HepG2 (cell line): ENCODE results near the gene ZKSCAN1. TPM values are rescaled to one million over a fixed set of nuclear protein-coding genes. Genes with fewer than 3 reads are reported as not detected.

Experiments
- ATAC-seq: fragments of 200-7000 bp; cut with Tn5 transposase; 3 replicates; pipeline ENCODE4 v1.9.1; 2020; ENCODE audit warnings: mild to moderate bottlenecking, moderate library complexity
- BruUV-seq: library from RNA; stranded (reverse); fragments of 400-500 nt; replicated peaks from 2 replicates; lab custom pipeline; 2021; lab: Mats Ljungman, UMichigan
- CTCF ChIA-PET: fragments of 300-600 bp; formaldehyde crosslinking; extraction: SDS; loops from one replicate; lab custom pipeline; 2021; ENCODE audit warnings: low total read pairs, inconsistent platforms, low intra/inter-chr PET ratio; lab: Yijun Ruan, JAX
- POLR2A ChIA-PET: fragments of 350-600 bp; sonication (Branson Sonifier 250); formaldehyde crosslinking; loops from one replicate; lab custom pipeline; 2020; ENCODE audit warnings: antibody characterized with exemption, inconsistent platforms; lab: Yijun Ruan, JAX
- DNase-seq: peaks from one replicate; pipeline ENCODE4 v3.0.0-alpha.2; 2015; ENCODE audit warnings: low spot score
- FAIRE-seq: peaks from 3 replicates; lab custom pipeline; 2011; peaks lifted over from hg19 to GRCh38; lab: Jason Lieb, UNC
- H2AFZ ChIP-seq: one replicate; pipeline ENCODE4 v1.6.1; 2011; ENCODE audit warnings: low read length, inconsistent platforms
- H3K27ac ChIP-seq: fragments of 300-600 bp; 3 replicates; pipeline ENCODE4 v1.8.0; 2011; ENCODE audit warnings: mixed run types, mild to moderate bottlenecking, mixed read lengths, low read length, inconsistent platforms; ENCODE audit not compliant: insufficient read depth; ENCODE audit errors: extremely low read length
- H3K27me3 ChIP-seq, 2 experiments: fragments of 200-600 bp in 1 of 2; 2 replicates in 1 of 2; 3 replicates in 1 of 2; pipeline versions ENCODE4 v1.6.0 to v1.8.0; 2011; ENCODE audit warnings: low read length in 2 of 2, mild to moderate bottlenecking in 2 of 2, moderate library complexity in 2 of 2, inconsistent platforms in 1 of 2; ENCODE audit not compliant: insufficient read depth in 2 of 2, control insufficient read depth in 1 of 2
- H3K36me3 ChIP-seq, 2 experiments: fragments of 200-600 bp in 1 of 2; replicated peaks in 1 of 2; 2 replicates in 1 of 2; 3 replicates in 1 of 2; pipeline versions ENCODE4 v1.5.1 to v1.8.0; 2011; ENCODE audit warnings: low read length in 2 of 2, inconsistent platforms in 1 of 2; ENCODE audit not compliant: insufficient read depth in 2 of 2, control insufficient read depth in 1 of 2
- H3K4me1 ChIP-seq: 2 replicates; pipeline ENCODE4 v1.5.1; 2012; ENCODE audit warnings: low read length, inconsistent platforms; ENCODE audit not compliant: insufficient read depth
- H3K4me2 ChIP-seq: 2 replicates; pipeline ENCODE4 v1.6.0; 2011; ENCODE audit warnings: low read depth, low read length, inconsistent platforms
- H3K4me3 ChIP-seq, 3 experiments: fragments of 200-600 bp in 1 of 3; sonication (generic), shearing (Covaris generic) in 1 of 3; replicated peaks in 1 of 3; 2 replicates each; pipeline ENCODE4 v1.5.1; 2011 to 2016; ENCODE audit warnings: low read length in 3 of 3, inconsistent platforms in 2 of 3, low read depth in 2 of 3, mild to moderate bottlenecking in 2 of 3, control low read depth in 1 of 3, mixed read lengths in 1 of 3; ENCODE audit not compliant: insufficient read depth in 1 of 3
- H3K79me2 ChIP-seq: one replicate; pipeline ENCODE4 v1.6.1; 2011; ENCODE audit warnings: low read length, inconsistent platforms; ENCODE audit not compliant: insufficient read depth
- H3K9ac ChIP-seq: 2 replicates; pipeline ENCODE4 v1.6.0; 2011; ENCODE audit warnings: mild to moderate bottlenecking, low read depth, low read length, inconsistent platforms; ENCODE audit not compliant: insufficient read depth
- H3K9me3 ChIP-seq: 2 replicates; pipeline ENCODE4 v1.5.1; 2012; ENCODE audit warnings: mild to moderate bottlenecking, low read length
- H4K20me1 ChIP-seq: 2 replicates; pipeline ENCODE4 v1.6.0; 2011; ENCODE audit warnings: inconsistent platforms, mild to moderate bottlenecking, low read length, moderate library complexity; ENCODE audit not compliant: insufficient read depth
- CREB1 ChIP-seq, 2 experiments: fragments of 450-650 bp in 1 of 2; IDR thresholded peaks; 2 replicates each; pipeline ENCODE4 v1.6.1; 2016 to 2017; ENCODE audit warnings: control low read depth in 1 of 2, mild to moderate bottlenecking in 1 of 2, missing compliant biosample characterization in 1 of 2, missing genetic modification characterization in 1 of 2
- FIP1L1 ChIP-seq: fragments of 200-400 bp; formaldehyde crosslinking; IDR thresholded peaks from 2 replicates; pipeline ENCODE4 v1.6.1; 2018; ENCODE audit warnings: low read depth, mild to moderate bottlenecking, low read length, moderate library complexity, borderline replicate concordance; ENCODE audit not compliant: insufficient read depth
- GATAD2A ChIP-seq: IDR thresholded peaks from 2 replicates; pipeline ENCODE4 v1.6.1; 2016
- MEIS2 ChIP-seq: sonication (generic); formaldehyde crosslinking; IDR thresholded peaks from 2 replicates; pipeline ENCODE4 v1.9.0; 2021; ENCODE audit warnings: mild to moderate bottlenecking, missing genetic modification reagents
- NFKB2 ChIP-seq: sonication (generic); formaldehyde crosslinking; IDR thresholded peaks from 2 replicates; pipeline ENCODE4 v1.4.0; 2020; ENCODE audit warnings: missing genetic modification reagents, borderline replicate concordance
- ZNF33B ChIP-seq: sonication (generic); formaldehyde crosslinking; IDR thresholded peaks from 2 replicates; pipeline ENCODE4 v1.5.1; 2020; ENCODE audit warnings: mild to moderate bottlenecking, missing genetic modification reagents
- ZNF432 ChIP-seq: sonication (generic); formaldehyde crosslinking; IDR thresholded peaks from 2 replicates; pipeline ENCODE4 v1.5.0; 2020; ENCODE audit warnings: missing genetic modification reagents, mild to moderate bottlenecking, borderline replicate concordance
- ZNF607 ChIP-seq: sonication (generic); formaldehyde crosslinking; IDR thresholded peaks from 2 replicates; pipeline ENCODE4 v1.5.1; 2020; ENCODE audit warnings: missing genetic modification reagents, mild to moderate bottlenecking, borderline replicate concordance
- ZNF629 ChIP-seq: sonication (generic); formaldehyde crosslinking; conservative IDR thresholded peaks from 2 replicates; pipeline ENCODE4 v1.5.0; 2020; ENCODE audit warnings: missing genetic modification reagents
- ZNF720 ChIP-seq: sonication (generic); formaldehyde crosslinking; IDR thresholded peaks from 2 replicates; pipeline ENCODE4 v1.4.0; 2020; ENCODE audit warnings: missing genetic modification reagents
- ZSCAN20 ChIP-seq: sonication (generic); formaldehyde crosslinking; IDR thresholded peaks from 2 replicates; pipeline ENCODE4 v1.4.0; 2020; ENCODE audit warnings: missing genetic modification reagents, mild to moderate bottlenecking, borderline replicate concordance
- ZSCAN30 ChIP-seq: sonication (generic); formaldehyde crosslinking; IDR thresholded peaks from 2 replicates; pipeline ENCODE4 v1.5.0; 2020; ENCODE audit warnings: mild to moderate bottlenecking, missing genetic modification reagents
- WGBS: methylation state at CpG from one replicate; pipeline ENCODE4 v1.1.6; 2017; ENCODE audit warnings: low lambda C conversion rate; 5-methylcytosine and 5-hydroxymethylcytosine counted together
- in situ Hi-C: cut with HindIII; loops from 2 replicates; pipeline ENCODE4 v1.10.0; 2017; ENCODE audit warnings: low pct_unique_long_range_greater_than_20kb; ENCODE audit not compliant: extremely low pct_ligation_motif_present
- intact Hi-C: fragments of 100-400 bp; cut with micrococcal nuclease; formaldehyde crosslinking; loops from one replicate; pipeline ENCODE4 v1.10.0; 2022; ENCODE audit not compliant: unreplicated experiment
- polyA plus RNA-seq, 8 experiments: library from polyadenylated mRNA; depleted of rRNA in 3 of 8; stranded (reverse) in 7 of 8; unstranded in 1 of 8; fragments of >200 nt; fragmentation: Illumina TruSeq in 4 of 8; extraction: Trizol in 4 of 8; gene quantifications; 2 replicates each; pipeline versions ENCODE4 v1.2.1 to v1.2.3, GENCODE V29; 2011 to 2016; ENCODE audit warnings: low read depth in 4 of 8, missing spikeins in 1 of 8, mixed read lengths in 1 of 8; ENCODE audit not compliant: insufficient read depth in 1 of 8
- total RNA-seq, 5 experiments: library from RNA; depleted of rRNA; stranded (reverse); fragments of >200 nt; fragmentation: Illumina TruSeq; extraction: Trizol; gene quantifications; 2 replicates each; pipeline ENCODE4 v1.2.3, GENCODE V29; 2016; ENCODE audit warnings: low read depth in 1 of 5
- TF ChIP-seq, protein P1 (sequence below): sonication (generic); formaldehyde crosslinking; IDR thresholded peaks from 2 replicates; pipeline ENCODE4 v1.4.0; 2020; ENCODE audit warnings: mild to moderate bottlenecking, missing genetic modification reagents
- TF ChIP-seq, protein P2 (sequence below): IDR thresholded peaks from 2 replicates; pipeline ENCODE4 v1.6.1; 2018; ENCODE audit warnings: missing genetic modification reagents
- TF ChIP-seq, protein P3 (sequence below): sonication (generic); formaldehyde crosslinking; IDR thresholded peaks from 2 replicates; pipeline ENCODE4 v1.8.0; 2022; ENCODE audit warnings: low read depth, missing genetic modification reagents
- TF ChIP-seq, protein P4 (sequence below): sonication (generic); formaldehyde crosslinking; IDR thresholded peaks from 2 replicates; pipeline ENCODE4 v1.4.0; 2020; ENCODE audit warnings: low read depth, missing genetic modification reagents

The ZKSCAN1 gene
- total and polyA plus RNA-seq, 2 of the 13 experiments (the other 11 are each of a cell fraction or from before 2014, with no cell fraction given): 46.4 to 60.6 TPM

DNA sequence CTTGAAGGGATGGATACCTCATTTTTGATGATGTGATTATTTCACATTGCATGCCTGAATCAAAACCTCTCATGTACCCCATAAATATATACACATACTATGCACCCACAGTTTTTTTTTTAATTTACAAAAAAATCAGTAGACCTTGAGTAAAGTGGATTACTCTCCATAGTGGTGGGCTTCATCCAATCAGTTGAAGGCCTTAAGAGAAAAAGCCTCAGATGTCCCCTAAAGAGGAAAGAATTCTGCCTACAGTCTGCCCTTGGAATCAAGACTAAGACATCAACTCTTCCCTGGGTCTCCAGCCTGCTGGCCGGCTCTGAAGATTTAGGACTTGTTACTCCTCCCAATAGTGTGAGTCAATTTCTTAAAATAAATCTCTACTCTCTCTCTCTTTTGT lies 40.7 kb upstream of the ZKSCAN1 start:
- in situ Hi-C loops (no loop called here), intact Hi-C loops (loop anchor here (5.0 kb wide), 1 partner anchor 78 kb away; no protein-coding TSS in a partner anchor)
- ATAC-seq (no peak), FAIRE-seq (no peak), DNase-seq (no peak)
- Histone ChIP-seq H3K9ac (no peak overlapping the region), H3K36me3 (peaks cover 8 to 15% of the 10 kb centered on the region in 2 experiments; a peak in 3 of 5 replicates), H3K27ac (no peak overlapping the region), H3K4me1 (peaks cover 49% of the 10 kb centered on the region), H3K9me3 (no peaks in the 10 kb centered on the region), H3K79me2 (peaks cover 4% of the 10 kb centered on the region), H4K20me1 (no peaks in the 10 kb centered on the region), H2AFZ (no peak overlapping the region), H3K4me2 (peak overlapping the region; percentile 73), H3K4me3 (peak overlapping the region; percentile 62 to 80 (median 66); a peak in 5 of 6 replicates), H3K27me3 (no peaks in the 10 kb centered on the region; a peak in 1 of 5 replicates)
- 55% methylated on average over 1 of the region's 1 CpG for WGBS
- BruUV-seq: no TSS peak
- no peak for TF ChIP-seq FIP1L1
- TF ChIP-seq, protein P1, sequence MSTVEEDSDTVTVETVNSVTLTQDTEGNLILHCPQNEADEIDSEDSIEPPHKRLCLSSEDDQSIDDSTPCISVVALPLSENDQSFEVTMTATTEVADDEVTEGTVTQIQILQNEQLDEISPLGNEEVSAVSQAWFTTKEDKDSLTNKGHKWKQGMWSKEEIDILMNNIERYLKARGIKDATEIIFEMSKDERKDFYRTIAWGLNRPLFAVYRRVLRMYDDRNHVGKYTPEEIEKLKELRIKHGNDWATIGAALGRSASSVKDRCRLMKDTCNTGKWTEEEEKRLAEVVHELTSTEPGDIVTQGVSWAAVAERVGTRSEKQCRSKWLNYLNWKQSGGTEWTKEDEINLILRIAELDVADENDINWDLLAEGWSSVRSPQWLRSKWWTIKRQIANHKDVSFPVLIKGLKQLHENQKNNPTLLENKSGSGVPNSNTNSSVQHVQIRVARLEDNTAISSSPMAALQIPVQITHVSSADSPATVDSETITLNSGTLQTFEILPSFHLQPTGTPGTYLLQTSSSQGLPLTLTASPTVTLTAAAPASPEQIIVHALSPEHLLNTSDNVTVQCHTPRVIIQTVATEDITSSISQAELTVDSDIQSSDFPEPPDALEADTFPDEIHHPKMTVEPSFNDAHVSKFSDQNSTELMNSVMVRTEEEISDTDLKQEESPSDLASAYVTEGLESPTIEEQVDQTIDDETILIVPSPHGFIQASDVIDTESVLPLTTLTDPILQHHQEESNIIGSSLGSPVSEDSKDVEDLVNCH (CRISPR knock-in tag): no peak
- no peak for TF ChIP-seq GATAD2A
- TF ChIP-seq MEIS2: no peak
- TF ChIP-seq, protein P2, sequence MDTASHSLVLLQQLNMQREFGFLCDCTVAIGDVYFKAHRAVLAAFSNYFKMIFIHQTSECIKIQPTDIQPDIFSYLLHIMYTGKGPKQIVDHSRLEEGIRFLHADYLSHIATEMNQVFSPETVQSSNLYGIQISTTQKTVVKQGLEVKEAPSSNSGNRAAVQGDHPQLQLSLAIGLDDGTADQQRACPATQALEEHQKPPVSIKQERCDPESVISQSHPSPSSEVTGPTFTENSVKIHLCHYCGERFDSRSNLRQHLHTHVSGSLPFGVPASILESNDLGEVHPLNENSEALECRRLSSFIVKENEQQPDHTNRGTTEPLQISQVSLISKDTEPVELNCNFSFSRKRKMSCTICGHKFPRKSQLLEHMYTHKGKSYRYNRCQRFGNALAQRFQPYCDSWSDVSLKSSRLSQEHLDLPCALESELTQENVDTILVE (CRISPR knock-in tag): no peak
- no peak for TF ChIP-seq ZNF432 (CRISPR knock-in tag)
- no peak for TF ChIP-seq ZNF607 (CRISPR knock-in tag)
- TF ChIP-seq ZSCAN30 (CRISPR knock-in tag): no peak
- TF ChIP-seq CREB1 (IDR thresholded peaks at IDR 0.05): no peak
- TF ChIP-seq CREB1 (CRISPR knock-in tag; IDR thresholded peaks at IDR 0.05): no peak
- no peak for TF ChIP-seq ZSCAN20 (CRISPR knock-in tag)
- no peak for TF ChIP-seq NFKB2 (CRISPR knock-in tag)
- no peak for TF ChIP-seq ZNF629
- no peak for TF ChIP-seq ZNF33B (CRISPR knock-in tag)
- no peak for TF ChIP-seq ZNF720 (CRISPR knock-in tag)
- TF ChIP-seq, protein P3, sequence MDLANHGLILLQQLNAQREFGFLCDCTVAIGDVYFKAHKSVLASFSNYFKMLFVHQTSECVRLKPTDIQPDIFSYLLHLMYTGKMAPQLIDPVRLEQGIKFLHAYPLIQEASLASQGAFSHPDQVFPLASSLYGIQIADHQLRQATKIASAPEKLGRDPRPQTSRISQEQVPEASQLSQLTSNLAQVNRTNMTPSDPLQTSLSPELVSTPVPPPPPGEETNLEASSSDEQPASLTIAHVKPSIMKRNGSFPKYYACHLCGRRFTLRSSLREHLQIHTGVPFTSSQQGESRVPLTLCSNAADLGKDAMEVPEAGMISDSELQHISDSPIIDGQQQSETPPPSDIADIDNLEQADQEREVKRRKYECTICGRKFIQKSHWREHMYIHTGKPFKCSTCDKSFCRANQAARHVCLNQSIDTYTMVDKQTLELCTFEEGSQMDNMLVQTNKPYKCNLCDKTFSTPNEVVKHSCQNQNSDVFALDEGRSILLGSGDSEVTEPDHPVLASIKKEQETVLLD (CRISPR knock-in tag): no peak
- TF ChIP-seq, protein P4, sequence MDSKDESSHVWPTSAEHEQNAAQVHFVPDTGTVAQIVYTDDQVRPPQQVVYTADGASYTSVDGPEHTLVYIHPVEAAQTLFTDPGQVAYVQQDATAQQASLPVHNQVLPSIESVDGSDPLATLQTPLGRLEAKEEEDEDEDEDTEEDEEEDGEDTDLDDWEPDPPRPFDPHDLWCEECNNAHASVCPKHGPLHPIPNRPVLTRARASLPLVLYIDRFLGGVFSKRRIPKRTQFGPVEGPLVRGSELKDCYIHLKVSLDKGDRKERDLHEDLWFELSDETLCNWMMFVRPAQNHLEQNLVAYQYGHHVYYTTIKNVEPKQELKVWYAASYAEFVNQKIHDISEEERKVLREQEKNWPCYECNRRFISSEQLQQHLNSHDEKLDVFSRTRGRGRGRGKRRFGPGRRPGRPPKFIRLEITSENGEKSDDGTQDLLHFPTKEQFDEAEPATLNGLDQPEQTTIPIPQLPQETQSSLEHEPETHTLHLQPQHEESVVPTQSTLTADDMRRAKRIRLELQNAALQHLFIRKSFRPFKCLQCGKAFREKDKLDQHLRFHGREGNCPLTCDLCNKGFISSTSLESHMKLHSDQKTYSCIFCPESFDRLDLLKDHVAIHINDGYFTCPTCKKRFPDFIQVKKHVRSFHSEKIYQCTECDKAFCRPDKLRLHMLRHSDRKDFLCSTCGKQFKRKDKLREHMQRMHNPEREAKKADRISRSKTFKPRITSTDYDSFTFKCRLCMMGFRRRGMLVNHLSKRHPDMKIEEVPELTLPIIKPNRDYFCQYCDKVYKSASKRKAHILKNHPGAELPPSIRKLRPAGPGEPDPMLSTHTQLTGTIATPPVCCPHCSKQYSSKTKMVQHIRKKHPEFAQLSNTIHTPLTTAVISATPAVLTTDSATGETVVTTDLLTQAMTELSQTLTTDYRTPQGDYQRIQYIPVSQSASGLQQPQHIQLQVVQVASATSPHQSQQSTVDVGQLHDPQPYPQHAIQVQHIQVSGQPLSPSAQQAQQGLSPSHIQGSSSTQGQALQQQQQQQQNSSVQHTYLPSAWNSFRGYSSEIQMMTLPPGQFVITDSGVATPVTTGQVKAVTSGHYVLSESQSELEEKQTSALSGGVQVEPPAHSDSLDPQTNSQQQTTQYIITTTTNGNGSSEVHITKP (CRISPR knock-in tag): no peak
- POLR2A ChIA-PET: interaction anchor here (1.7 kb wide), 2 partner anchors 16 to 416 kb away, joined by 9 to 15 read pairs; partner anchors contain the start of gene ZNF655
- CTCF ChIA-PET: no interaction called here
